Measurements from ENCODE around the gene NAT8L.

The NAT8L gene

GRCh38 chr4:2046031-2046961, 12.8 kb upstream of the NAT8L start:
- no peak for DNase-seq (ENCODE audit: low read depth)

GRCh38 chr4:2047031-2047660, 12.0 kb upstream of the NAT8L start:
- no peak for DNase-seq (ENCODE audit: low read depth)

GRCh38 chr4:2047781-2048581, 11.1 kb upstream of the NAT8L start:
- DNase-seq (ENCODE audit: low read depth), result no peak

- DNase-seq (ENCODE audit: low read depth), result no peak
Observed at GRCh38 chr4:2048831-2049230, 10.3 kb upstream of the NAT8L start.

GRCh38 chr4:2049381-2049780, 9.7 kb upstream of the NAT8L start:
- no peak for DNase-seq (ENCODE audit: low read depth)

- DNase-seq (ENCODE audit: low read depth), result no peak
Observed at GRCh38 chr4:2049811-2050210, 9.3 kb upstream of the NAT8L start.

- no peak for DNase-seq (ENCODE audit: low read depth)
Observed at GRCh38 chr4:2051086-2051485, 8.0 kb upstream of the NAT8L start.

- DNase-seq (ENCODE audit: low read depth), result no peak
Observed at GRCh38 chr4:2054217-2054616, 4.9 kb upstream of the NAT8L start.

GRCh38 chr4:2057382-2058065, 1.6 kb upstream of the NAT8L start:
- DNase-seq (ENCODE audit: low read depth), result no peak

- no peak for DNase-seq (ENCODE audit: low read depth)
Observed at GRCh38 chr4:2058264-2059045, 672 bp upstream of the NAT8L start.

- DNase-seq (ENCODE audit: low read depth), result no peak
Observed at GRCh38 chr4:2059726-2060602, 837 bp downstream of the NAT8L start.

GRCh38 chr4:2060611-2061185, 1.6 kb downstream of the NAT8L start:
- DNase-seq (ENCODE audit: low read depth), result no peak

- no peak for DNase-seq (ENCODE audit: low read depth)
Observed at GRCh38 chr4:2061186-2062131, 2.3 kb downstream of the NAT8L start.

- no peak for DNase-seq (ENCODE audit: low read depth)
Observed at GRCh38 chr4:2062168-2062807, 3.2 kb downstream of the NAT8L start.

- no peak for DNase-seq (ENCODE audit: low read depth)
Observed at GRCh38 chr4:2062808-2063524, 3.8 kb downstream of the NAT8L start.

GRCh38 chr4:2063557-2064275, 4.6 kb downstream of the NAT8L start:
- DNase-seq (ENCODE audit: low read depth), result no peak
